Heart left ventricle (tissue), 16 donors: Measurements from ENCODE around the gene PTPRM. TPM values are rescaled to one million over a fixed set of nuclear protein-coding genes. Genes with fewer than 3 reads are reported as not detected.

ENCODE experiments used
- ATAC-seq, 4 donors: fragments of 200-7000 bp; cut with Tn5 transposase; one replicate each; pipeline ENCODE4 v1.9.1; 2020 to 2022; ENCODE audit warnings: moderate library complexity in 4 of 4, mild to moderate bottlenecking in 3 of 4, moderate number of reproducible peaks in 1 of 4
- DNase-seq, 5 donors: peaks; one replicate each; pipeline ENCODE4 v3.0.0-alpha.2; 2020
- H3K27ac ChIP-seq, 12 donors: fragments of 200-600 bp; sonication (generic) in 4 of 12; one replicate each; pipeline versions ENCODE4 v1.5.0 to v1.8.0; 2016 to 2022; ENCODE audit warnings: mild to moderate bottlenecking in 2 of 12
- H3K27me3 ChIP-seq, 9 donors: fragments of 200-600 bp; sonication (generic) in 2 of 9; one replicate each; pipeline versions ENCODE4 v1.5.1 to v1.8.0; 2016 to 2022; ENCODE audit warnings: mild to moderate bottlenecking in 3 of 9
- H3K36me3 ChIP-seq, 9 donors: fragments of 200-600 bp; sonication (generic) in 2 of 9; one replicate each; pipeline versions ENCODE4 v1.5.0 to v1.8.0; 2018 to 2022; ENCODE audit warnings: mild to moderate bottlenecking in 2 of 9
- H3K4me1 ChIP-seq, 12 donors: fragments of 200-600 bp; sonication (generic) in 4 of 12; one replicate each; pipeline versions ENCODE4 v1.5.0 to v1.8.0; 2016 to 2022; ENCODE audit warnings: mild to moderate bottlenecking in 3 of 12
- H3K4me3 ChIP-seq, 12 donors: fragments of 200-600 bp; sonication (generic) in 4 of 12; one replicate each; pipeline versions ENCODE4 v1.5.0 to v1.8.0; 2017 to 2022; ENCODE audit warnings: mild to moderate bottlenecking in 9 of 12, moderate library complexity in 4 of 12
- H3K9me3 ChIP-seq, 12 donors: fragments of 200-600 bp; sonication (generic) in 4 of 12; one replicate each; pipeline versions ENCODE4 v1.5.0 to v1.8.0; 2016 to 2022; ENCODE audit warnings: mild to moderate bottlenecking in 1 of 12
- POLR2A ChIP-seq, 2 donors: fragments of 450-650 bp; IDR thresholded peaks; one replicate each; pipeline ENCODE4 v1.6.1; 2017; ENCODE audit warnings: antibody characterized with exemption in 2 of 2, mild to moderate bottlenecking in 2 of 2, moderate library complexity in 2 of 2
- WGBS, 4 donors: extraction: QIAGEN DNeasy Blood & Tissue Kit in 2 of 4; methylation state at CpG; one replicate each; pipeline versions ENCODE4 v1.1.5 to v1.1.7; 2013 to 2018; 5-methylcytosine and 5-hydroxymethylcytosine counted together
- intact Hi-C, 10 donors: fragments of 100-400 bp; cut with DNase I; formaldehyde crosslinking; loops; one replicate each; pipeline versions ENCODE4 v1.11.1 to v1.14.2; 2022
- polyA plus RNA-seq, 2 donors: library from polyadenylated mRNA; stranded (reverse); fragments of 200-250 nt; gene quantifications; one replicate each; pipeline ENCODE4 v1.2.3, GENCODE V29; 2013
- total RNA-seq, 9 donors: library from RNA; depleted of rRNA in 2 of 9; stranded (reverse); fragments of >200 nt in 2 of 9; fragmentation: NEBNext Ultra II Directional in 3 of 9; extraction: Animal tissue kit (Norgen Biotek cat#: 25700) in 3 of 9; gene quantifications; one replicate each; pipeline versions ENCODE4 v1.1.0 to v1.2.4, GENCODE V29; 2016 to 2023
- TF ChIP-seq, protein P1 (sequence below), 12 donors: fragments of 200-600 bp; sonication (generic) in 4 of 12; IDR thresholded peaks; one replicate each; pipeline versions ENCODE4 v1.5.0 to v1.8.0; 2018 to 2022; ENCODE audit warnings: antibody characterized with exemption in 12 of 12, mild to moderate bottlenecking in 5 of 12
- donor health status: ischemic (EF 13 %, LVEDD 7.1; RV severe dilation, severe dysfunction).
- donor health status: healthy with polysubstance abuse.
- donor health status: DM: no; HTN: yes; CAD: no.
- donor health status: DM: no; HTN: no; CAD: no.
- donor health status: ischemic (EF 25% LVEDD 6.9; RV normal size, moderate dysfunction).
- donor health status: ischemic (EF 25% LVEDD 5.7; RV mildly dilated, moderate dysfunction).
- donor health status: healthy.
- donor health status: DM: yes; HTN: yes; CAD: no.
- donor health status: ischemic (EF 35%, LVEDD 5.7; RV mildly dilated, moderate dysfunction).
- donor health status: nonischemic (EF 11% LVEDD 7.7; RV severe dilation, severe dysfunction).
- donor health status: DM: yes; HTN: yes; CAD: no.
- donor health status: PGD.
- donor health status: ischemic (EF 29% LVEDD 5.4; RV normal size, mild dysfunction).
- donor health status: nonischemic (EF 23%, LVEDD 6.1; RV moderate dilation, normal function).

Gene PTPRM
- total and polyA plus RNA-seq, 11 donors: 93.8 to 186 (median 123) TPM

DNA sequence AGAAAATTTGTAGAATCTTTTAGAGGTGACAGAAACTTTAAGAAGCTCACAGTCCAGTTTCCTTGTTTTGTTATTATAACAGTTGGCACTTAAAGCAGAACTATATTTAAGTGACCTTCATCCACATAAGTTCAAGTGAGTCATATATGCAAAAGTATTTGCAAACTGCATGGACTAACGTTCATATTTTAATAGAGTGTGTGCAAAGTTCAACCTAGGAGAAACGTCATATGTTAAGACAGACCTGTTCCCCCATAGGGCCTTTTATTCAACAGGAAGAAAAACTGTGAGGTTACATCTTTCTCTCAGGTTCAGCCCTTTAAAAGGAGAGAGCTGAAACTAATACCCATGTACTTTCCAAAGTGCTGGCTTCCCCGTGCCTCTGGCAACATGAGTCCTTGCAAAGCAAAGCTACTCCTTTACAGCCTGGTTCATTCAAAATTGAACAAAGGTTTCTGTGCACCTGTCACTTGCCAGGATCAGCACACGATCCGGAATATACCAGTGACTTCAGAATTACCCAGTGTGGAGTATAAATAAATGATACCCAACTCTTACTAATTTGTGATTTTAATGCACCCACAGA is 762.2 kb downstream of the PTPRM start:
- ATAC-seq: peak in 1 of 4 donors; percentile 36
- Histone ChIP-seq H3K4me3 (no peak overlapping the region), H3K27me3 (no peaks in the 10 kb centered on the region), H3K27ac (no peak overlapping the region), H3K4me1 (peaks cover 0 to 13% (median 3%) of the 10 kb centered on the region in 12 donors), H3K9me3 (peaks cover 0 to 4% (median 0%) of the 10 kb centered on the region in 12 donors), H3K36me3 (peaks cover 0 to 11% (median 0%) of the 10 kb centered on the region in 9 donors)
- no peak for TF ChIP-seq POLR2A (IDR thresholded peaks at IDR 0.05)
- TF ChIP-seq, protein P1, sequence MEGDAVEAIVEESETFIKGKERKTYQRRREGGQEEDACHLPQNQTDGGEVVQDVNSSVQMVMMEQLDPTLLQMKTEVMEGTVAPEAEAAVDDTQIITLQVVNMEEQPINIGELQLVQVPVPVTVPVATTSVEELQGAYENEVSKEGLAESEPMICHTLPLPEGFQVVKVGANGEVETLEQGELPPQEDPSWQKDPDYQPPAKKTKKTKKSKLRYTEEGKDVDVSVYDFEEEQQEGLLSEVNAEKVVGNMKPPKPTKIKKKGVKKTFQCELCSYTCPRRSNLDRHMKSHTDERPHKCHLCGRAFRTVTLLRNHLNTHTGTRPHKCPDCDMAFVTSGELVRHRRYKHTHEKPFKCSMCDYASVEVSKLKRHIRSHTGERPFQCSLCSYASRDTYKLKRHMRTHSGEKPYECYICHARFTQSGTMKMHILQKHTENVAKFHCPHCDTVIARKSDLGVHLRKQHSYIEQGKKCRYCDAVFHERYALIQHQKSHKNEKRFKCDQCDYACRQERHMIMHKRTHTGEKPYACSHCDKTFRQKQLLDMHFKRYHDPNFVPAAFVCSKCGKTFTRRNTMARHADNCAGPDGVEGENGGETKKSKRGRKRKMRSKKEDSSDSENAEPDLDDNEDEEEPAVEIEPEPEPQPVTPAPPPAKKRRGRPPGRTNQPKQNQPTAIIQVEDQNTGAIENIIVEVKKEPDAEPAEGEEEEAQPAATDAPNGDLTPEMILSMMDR (IDR thresholded peaks at IDR 0.05): no peak
- intact Hi-C loops: no loop called here
- WGBS, 4 donors: 58 to 65% (median 61%) methylated on average over 5 of the region's 5 CpGs
- DNase-seq: no peak

DNA sequence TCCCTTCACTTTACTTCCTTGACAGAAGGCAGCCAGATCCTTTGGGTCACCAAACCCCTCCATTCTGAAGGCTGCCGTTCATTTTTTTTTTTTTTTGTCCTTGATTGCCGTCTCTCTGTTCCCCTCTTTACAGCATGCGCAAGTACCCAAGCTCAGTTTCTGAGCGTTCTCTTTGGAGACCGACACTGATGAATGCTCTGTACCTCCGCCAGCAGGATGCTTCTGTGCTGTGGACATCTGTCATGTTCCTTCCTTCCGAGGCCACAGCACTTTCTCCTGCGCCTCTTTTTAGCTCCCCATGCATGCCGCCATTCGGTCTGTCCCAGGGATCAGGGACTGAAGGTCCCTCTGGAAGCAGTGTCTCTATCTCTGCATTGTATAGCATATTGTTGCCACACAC is 763.5 kb downstream of the PTPRM start:
- no peak for TF ChIP-seq POLR2A (IDR thresholded peaks at IDR 0.05)
- TF ChIP-seq, protein P1 (IDR thresholded peaks at IDR 0.05): no peak
- DNase-seq (no peak), ATAC-seq (no peak)
- no peak overlapping the region for H3K27ac ChIP-seq
- no peaks in the 10 kb centered on the region for H3K9me3 ChIP-seq
- peaks cover 0 to 13% (median 3%) of the 10 kb centered on the region in 12 donors for H3K4me1 ChIP-seq
- WGBS, 4 donors: 95 to 96% (median 95%) methylated on average over 10 of the region's 10 CpGs
- no peak overlapping the region for H3K4me3 ChIP-seq
- H3K27me3 ChIP-seq: no peaks in the 10 kb centered on the region
- peaks cover 0 to 13% (median 0%) of the 10 kb centered on the region in 9 donors for H3K36me3 ChIP-seq
- intact Hi-C loops: no loop called here

DNA sequence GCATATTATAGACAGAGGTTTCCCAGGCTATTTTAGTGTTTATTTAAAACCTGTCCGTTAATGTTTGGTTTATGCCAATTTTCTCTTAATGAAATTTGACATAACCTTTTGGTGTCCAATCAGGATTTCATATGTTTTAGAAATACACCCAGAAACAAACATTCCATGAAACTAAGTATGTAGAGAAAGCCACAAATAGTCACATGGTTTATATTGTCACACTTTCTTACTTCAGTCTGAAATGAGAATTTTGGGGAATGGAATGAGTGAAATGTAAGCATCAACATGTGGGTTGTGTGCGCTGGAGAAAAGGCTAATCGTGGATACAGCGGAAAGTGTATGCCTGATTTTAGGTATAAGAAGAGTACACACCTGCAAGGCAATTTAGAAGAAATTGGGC is 765.2 kb downstream of the PTPRM start:
- intact Hi-C loops: no loop called here
- ATAC-seq (no peak), DNase-seq (no peak)
- no peak overlapping the region for H3K4me3 ChIP-seq
- 86 to 98% (median 92%) methylated on average over 4 of the region's 4 CpGs for WGBS, 4 donors
- H3K4me1 ChIP-seq: peaks cover 0 to 10% (median 3%) of the 10 kb centered on the region in 12 donors
- no peaks in the 10 kb centered on the region for H3K9me3 ChIP-seq
- H3K27ac ChIP-seq: no peak overlapping the region
- peaks cover 0 to 14% (median 0%) of the 10 kb centered on the region in 9 donors for H3K36me3 ChIP-seq
- TF ChIP-seq, protein P1 (IDR thresholded peaks at IDR 0.05): no peak
- no peak for TF ChIP-seq POLR2A (IDR thresholded peaks at IDR 0.05)
- no peaks in the 10 kb centered on the region for H3K27me3 ChIP-seq

DNA sequence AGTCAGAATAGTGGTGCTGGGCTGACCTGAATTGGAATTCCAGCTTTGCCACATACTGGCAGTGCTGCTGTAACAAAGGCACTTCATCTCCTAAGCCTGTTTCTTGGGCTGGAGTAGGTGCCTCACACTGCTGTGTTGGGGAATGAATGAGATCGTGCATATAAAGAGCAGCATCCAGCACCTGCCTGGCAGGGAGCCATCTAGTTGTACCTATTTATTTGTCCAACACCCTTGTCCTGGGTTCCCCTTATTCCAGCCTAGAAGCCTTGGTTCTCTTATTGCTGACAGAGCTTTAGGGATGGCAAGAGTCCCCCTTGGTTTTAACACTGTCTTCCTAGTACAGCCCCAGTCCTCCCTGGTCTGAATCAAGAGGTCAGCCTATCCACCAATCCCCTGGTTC is 766.8 kb downstream of the PTPRM start:
- no peaks in the 10 kb centered on the region for H3K27me3 ChIP-seq
- H3K4me1 ChIP-seq: peaks cover 0 to 4% (median 0%) of the 10 kb centered on the region in 12 donors
- H3K27ac ChIP-seq: no peak overlapping the region
- DNase-seq (no peak), ATAC-seq (no peak)
- intact Hi-C loops: no loop called here
- H3K4me3 ChIP-seq: no peak overlapping the region
- 89 to 100% (median 97%) methylated on average over 1 of the region's 1 CpG for WGBS, 4 donors
- peaks cover 0 to 14% (median 0%) of the 10 kb centered on the region in 9 donors for H3K36me3 ChIP-seq
- H3K9me3 ChIP-seq: no peaks in the 10 kb centered on the region
- TF ChIP-seq, protein P1 (IDR thresholded peaks at IDR 0.05): no peak
- no peak for TF ChIP-seq POLR2A (IDR thresholded peaks at IDR 0.05)
